ENCODE data around the gene EMCN.
A peak's percentile ranks its signal among the peaks of the same experiment; 100 is the strongest.

EMCN gene

DNA sequence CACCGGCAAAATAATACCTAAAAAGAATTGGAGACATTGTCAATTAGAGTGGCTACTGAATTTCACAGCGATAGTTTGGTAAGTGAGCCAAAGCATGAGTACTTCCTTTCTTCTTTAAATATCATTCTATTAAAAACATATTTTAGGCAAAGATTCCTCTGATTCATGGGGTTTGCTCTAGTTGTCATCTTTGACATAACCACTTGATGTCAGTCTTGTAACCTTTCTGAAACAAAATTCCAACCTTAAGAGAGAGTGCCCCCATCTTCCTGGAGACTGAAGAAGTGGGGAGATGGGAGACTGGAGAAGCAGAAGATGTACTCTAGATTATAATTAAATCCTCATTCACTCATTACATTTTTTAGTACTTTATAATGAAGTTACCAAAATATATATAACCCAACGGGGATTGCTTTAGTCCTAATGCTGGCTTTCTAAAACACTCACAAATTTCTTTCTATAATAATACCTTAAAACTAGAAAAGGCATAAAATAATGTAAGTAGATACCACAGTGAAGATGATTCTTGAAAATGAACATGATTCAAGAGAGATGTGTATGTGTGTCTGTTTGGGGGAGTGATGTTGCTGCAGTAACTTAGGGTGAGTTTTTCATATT is 96.4 kb downstream of the EMCN start:
- TF ChIP-seq CTCF (conservative IDR thresholded peaks at IDR 0.05; ENCODE audit: low read depth, low read length): peak; percentile 45
- H3K27ac ChIP-seq: no peak overlapping the region
- H3K4me1 ChIP-seq (ENCODE audit: low read depth, poor library complexity, severe bottlenecking): no peaks in the 10 kb centered on the region
- no peaks in the 10 kb centered on the region for H3K27me3 ChIP-seq (ENCODE audit: insufficient read depth, low read depth)
- no peaks in the 10 kb centered on the region for H3K36me3 ChIP-seq (ENCODE audit: insufficient read depth)
- H4K20me1 ChIP-seq (ENCODE audit: insufficient read depth): no peaks in the 10 kb centered on the region
- H3K4me3 ChIP-seq (IDR thresholded peaks at IDR 0.05; ENCODE audit: insufficient read depth, low read depth, low read length): no peak overlapping the region
- no peak overlapping the region for H3K4me2 ChIP-seq
- H3K9ac ChIP-seq: no peak overlapping the region
- no peaks in the 10 kb centered on the region for H3K79me2 ChIP-seq (ENCODE audit: insufficient read depth, low read depth)
- H2AFZ ChIP-seq (ENCODE audit: low read depth): no peak overlapping the region; the same call in 1 of the 2 replicates

GRCh38 chr4:100420571-100420970 is 97.3 kb downstream of the EMCN start:
- Histone ChIP-seq H3K4me3 (IDR thresholded peaks at IDR 0.05; ENCODE audit: insufficient read depth, low read depth, low read length) (no peak overlapping the region), H3K36me3 (ENCODE audit: insufficient read depth) (no peaks in the 10 kb centered on the region), H3K9ac (no peak overlapping the region), H3K27ac (no peak overlapping the region), H3K79me2 (ENCODE audit: insufficient read depth, low read depth) (no peaks in the 10 kb centered on the region), H3K4me2 (no peak overlapping the region), H2AFZ (ENCODE audit: low read depth) (no peak overlapping the region), H3K4me1 (ENCODE audit: low read depth, poor library complexity, severe bottlenecking) (no peaks in the 10 kb centered on the region), H3K27me3 (ENCODE audit: insufficient read depth, low read depth) (no peaks in the 10 kb centered on the region), H4K20me1 (ENCODE audit: insufficient read depth) (no peaks in the 10 kb centered on the region)
- no peak for TF ChIP-seq CTCF (conservative IDR thresholded peaks at IDR 0.05; ENCODE audit: low read depth, low read length)

GRCh38 chr4:100417565-100417964 is 100.3 kb downstream of the EMCN start:
- Histone ChIP-seq H3K79me2 (ENCODE audit: insufficient read depth, low read depth) (no peaks in the 10 kb centered on the region), H3K27ac (no peak overlapping the region), H3K27me3 (ENCODE audit: insufficient read depth, low read depth) (no peaks in the 10 kb centered on the region), H2AFZ (ENCODE audit: low read depth) (no peak overlapping the region), H3K4me2 (no peak overlapping the region), H3K4me3 (IDR thresholded peaks at IDR 0.05; ENCODE audit: insufficient read depth, low read depth, low read length) (no peak overlapping the region), H3K4me1 (ENCODE audit: low read depth, poor library complexity, severe bottlenecking) (no peaks in the 10 kb centered on the region), H3K36me3 (ENCODE audit: insufficient read depth) (no peaks in the 10 kb centered on the region), H4K20me1 (ENCODE audit: insufficient read depth) (no peaks in the 10 kb centered on the region), H3K9ac (no peak overlapping the region)
- TF ChIP-seq CTCF (conservative IDR thresholded peaks at IDR 0.05; ENCODE audit: low read depth, low read length): no peak

DNA sequence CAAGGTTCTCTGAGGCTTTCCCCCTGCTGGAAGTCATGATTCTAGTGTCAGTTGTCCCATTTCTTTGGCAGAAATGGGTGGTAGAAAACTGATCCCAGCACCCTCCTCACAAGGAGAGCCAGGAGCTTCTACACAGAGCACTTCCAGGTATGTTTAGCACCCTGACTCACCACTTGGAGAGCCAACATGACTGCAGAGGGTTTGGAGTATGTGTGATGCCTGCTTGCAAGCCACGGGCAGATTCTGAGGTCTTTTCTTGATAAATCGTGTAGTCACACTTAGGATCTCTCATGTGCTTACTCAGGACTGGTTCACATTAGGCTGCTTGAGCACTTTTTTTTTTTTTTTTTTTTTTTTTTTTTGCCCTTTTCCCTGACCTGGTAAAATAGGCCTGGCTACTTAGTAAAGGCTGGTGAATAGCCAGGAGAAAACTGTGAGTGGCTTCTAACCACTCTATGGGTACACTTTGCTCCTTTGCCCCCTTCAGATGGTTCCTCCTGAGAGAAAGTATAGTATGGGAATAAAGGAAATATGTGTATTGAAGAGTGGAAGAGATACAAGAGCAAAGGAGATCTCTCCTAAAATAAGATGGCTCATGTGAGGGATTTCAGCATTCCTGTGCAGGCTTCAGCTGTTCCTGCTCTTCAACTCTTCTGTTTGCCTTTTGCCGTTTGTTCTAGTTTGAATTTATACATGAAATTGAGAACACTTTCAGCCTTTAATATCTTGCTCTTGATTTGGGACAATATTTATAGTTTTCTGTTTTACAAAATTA is 103.6 kb downstream of the EMCN start:
- Histone ChIP-seq H3K4me2 (no peak overlapping the region), H3K36me3 (ENCODE audit: insufficient read depth) (no peaks in the 10 kb centered on the region), H3K4me1 (ENCODE audit: low read depth, poor library complexity, severe bottlenecking) (no peaks in the 10 kb centered on the region), H4K20me1 (ENCODE audit: insufficient read depth) (no peaks in the 10 kb centered on the region), H3K79me2 (ENCODE audit: insufficient read depth, low read depth) (no peaks in the 10 kb centered on the region), H3K4me3 (IDR thresholded peaks at IDR 0.05; ENCODE audit: insufficient read depth, low read depth, low read length) (no peak overlapping the region), H3K9ac (no peak overlapping the region), H2AFZ (ENCODE audit: low read depth) (no peak overlapping the region), H3K27ac (no peak overlapping the region), H3K27me3 (ENCODE audit: insufficient read depth, low read depth) (no peaks in the 10 kb centered on the region)
- no peak for TF ChIP-seq CTCF (conservative IDR thresholded peaks at IDR 0.05; ENCODE audit: low read depth, low read length)

Measured in KMS-11 (cell line).